ENCODE results near the gene CDC5L.

The CDC5L gene

DNA sequence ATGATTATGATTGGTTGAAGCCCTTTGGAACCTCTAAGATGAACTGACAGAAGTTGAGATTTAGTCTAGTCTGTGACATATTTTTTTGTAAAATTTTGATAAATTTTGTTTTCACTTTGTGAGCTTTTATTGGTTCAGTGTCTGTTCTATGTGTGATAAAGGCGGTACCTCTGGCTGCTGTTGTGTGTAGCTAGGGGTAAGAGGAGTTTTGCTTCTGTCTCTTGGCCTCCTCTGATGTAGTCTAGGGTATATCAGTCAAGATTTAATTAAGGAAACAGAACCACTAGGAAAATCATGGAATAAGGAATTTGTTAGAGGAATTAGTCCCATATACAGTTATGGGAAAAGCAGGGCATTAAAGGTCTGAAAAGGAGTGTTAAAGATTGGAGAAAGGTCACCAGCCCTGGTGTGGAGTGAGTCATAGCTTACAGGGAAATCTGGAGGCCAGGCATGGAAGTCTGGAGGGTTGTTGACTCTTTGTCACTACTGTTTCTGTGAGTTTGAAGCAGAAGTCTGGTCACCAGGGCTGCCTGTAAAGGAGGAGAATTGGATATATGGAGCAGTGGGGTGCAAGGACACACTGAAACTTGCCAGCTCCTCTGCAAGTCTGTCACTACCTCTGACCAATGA lies 28.5 kb downstream of the CDC5L start:
- H3K27ac ChIP-seq, result no peak overlapping the region
- DNase-seq (ENCODE audit: low spot score), result no peak
- CTCF ChIA-PET, result interaction anchor here (0.5 to 0.8 kb wide), 3 partner anchors 9 to 831 kb away, joined by 3 to 5 read pairs (median 4); no protein-coding TSS in a partner anchor
- POLR2A ChIA-PET (ENCODE audit: low non-redundant PET), result no interaction called here
- TF ChIP-seq, protein P1, sequence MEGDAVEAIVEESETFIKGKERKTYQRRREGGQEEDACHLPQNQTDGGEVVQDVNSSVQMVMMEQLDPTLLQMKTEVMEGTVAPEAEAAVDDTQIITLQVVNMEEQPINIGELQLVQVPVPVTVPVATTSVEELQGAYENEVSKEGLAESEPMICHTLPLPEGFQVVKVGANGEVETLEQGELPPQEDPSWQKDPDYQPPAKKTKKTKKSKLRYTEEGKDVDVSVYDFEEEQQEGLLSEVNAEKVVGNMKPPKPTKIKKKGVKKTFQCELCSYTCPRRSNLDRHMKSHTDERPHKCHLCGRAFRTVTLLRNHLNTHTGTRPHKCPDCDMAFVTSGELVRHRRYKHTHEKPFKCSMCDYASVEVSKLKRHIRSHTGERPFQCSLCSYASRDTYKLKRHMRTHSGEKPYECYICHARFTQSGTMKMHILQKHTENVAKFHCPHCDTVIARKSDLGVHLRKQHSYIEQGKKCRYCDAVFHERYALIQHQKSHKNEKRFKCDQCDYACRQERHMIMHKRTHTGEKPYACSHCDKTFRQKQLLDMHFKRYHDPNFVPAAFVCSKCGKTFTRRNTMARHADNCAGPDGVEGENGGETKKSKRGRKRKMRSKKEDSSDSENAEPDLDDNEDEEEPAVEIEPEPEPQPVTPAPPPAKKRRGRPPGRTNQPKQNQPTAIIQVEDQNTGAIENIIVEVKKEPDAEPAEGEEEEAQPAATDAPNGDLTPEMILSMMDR (conservative IDR thresholded peaks at IDR 0.05; ENCODE audit: low read depth), result no peak

DNA sequence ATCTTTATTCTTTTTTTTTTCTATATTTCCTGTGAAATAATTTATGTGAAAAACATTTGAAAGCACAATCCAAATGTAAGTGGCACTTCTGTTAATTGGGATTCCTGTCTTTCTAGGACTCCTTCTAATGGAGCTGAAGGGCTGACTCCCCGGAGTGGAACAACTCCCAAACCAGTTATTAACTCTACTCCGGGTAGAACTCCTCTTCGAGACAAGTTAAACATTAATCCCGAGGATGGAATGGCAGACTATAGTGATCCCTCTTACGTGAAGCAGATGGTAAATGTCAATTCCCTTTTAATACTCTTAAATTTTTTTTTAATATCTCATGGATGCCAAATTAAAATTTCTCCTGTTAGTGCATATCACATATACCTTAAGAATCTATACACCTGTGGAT lies 35.0 kb downstream of the CDC5L start:
- no peak for DNase-seq (ENCODE audit: low spot score)
- ChIA-PET POLR2A (ENCODE audit: low non-redundant PET) (no interaction called here), CTCF (interaction anchor here (0.5 to 0.7 kb wide), 2 partner anchors 10 to 14 kb away, joined by 3 read pairs; no protein-coding TSS in a partner anchor)
- H3K27ac ChIP-seq, result no peak overlapping the region
- TF ChIP-seq, protein P1 (conservative IDR thresholded peaks at IDR 0.05; ENCODE audit: low read depth), result no peak

DNA sequence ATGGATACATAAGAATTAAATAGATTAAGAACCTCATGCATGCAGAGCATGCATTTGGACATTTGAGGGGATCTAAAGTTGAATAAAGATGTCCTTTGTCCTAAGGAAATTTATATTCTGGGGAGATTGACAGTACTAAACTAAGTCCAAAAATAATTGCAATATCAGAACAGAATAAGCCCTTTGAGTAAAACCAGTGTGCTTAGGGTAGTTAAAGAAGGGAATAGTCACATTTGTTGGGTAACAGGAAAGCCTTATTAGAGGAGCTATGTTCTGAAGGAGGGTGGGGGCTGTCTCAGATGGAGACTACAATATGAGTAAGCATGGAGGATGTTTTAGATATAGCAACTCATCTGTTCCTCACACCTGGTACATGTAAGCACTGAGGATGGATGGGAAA lies 35.8 kb downstream of the CDC5L start:
- POLR2A ChIA-PET (ENCODE audit: low non-redundant PET), result no interaction called here
- TF ChIP-seq, protein P1 (conservative IDR thresholded peaks at IDR 0.05; ENCODE audit: low read depth), result no peak
- no peak for DNase-seq (ENCODE audit: low spot score)
- CTCF ChIA-PET, result no interaction called here
- H3K27ac ChIP-seq, result no peak overlapping the region

DNA sequence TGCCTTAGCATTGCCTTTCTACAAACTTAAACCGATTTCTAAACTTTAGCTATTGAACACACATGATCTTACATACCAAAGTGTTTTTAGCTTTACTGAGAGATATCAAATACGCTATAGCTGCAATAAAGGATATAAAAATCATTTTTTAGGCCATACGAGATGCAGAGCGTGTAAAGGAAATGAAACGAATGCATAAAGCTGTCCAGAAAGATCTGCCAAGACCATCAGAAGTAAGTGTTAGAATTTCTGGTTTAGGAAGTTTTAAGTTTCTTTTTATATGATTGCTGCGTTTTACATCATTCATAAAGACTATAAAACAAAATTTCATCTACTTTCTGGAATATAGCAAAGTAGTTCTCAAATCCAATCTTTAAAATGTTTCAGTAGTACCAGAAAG lies 38.4 kb downstream of the CDC5L start:
- POLR2A ChIA-PET (ENCODE audit: low non-redundant PET), result no interaction called here
- CTCF ChIA-PET, result interaction anchor here (0.6 kb wide), 1 partner anchor 16 kb away, joined by 5 read pairs; no protein-coding TSS in a partner anchor
- TF ChIP-seq, protein P1 (conservative IDR thresholded peaks at IDR 0.05; ENCODE audit: low read depth), result no peak
- no peak overlapping the region for H3K27ac ChIP-seq
- DNase-seq (ENCODE audit: low spot score), result no peak

DNA sequence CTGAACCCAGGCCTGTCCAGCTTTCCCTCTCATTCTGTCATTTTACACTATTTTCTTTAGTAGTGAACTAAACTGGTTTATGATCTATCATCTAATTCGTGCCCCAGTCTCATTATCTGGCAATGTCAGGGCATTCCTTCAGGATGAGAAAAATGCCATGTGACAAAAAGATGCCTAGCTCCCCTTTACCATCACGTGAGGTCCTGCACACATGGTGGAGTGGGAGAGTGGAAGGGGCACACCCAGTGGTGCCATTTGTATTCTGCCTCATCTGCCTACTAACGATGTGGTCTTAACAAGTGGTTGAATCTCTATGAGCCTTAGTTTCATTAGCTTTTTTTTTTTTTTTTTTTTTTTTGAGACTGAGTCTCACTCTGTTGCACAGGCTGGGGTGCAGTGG lies 41.2 kb downstream of the CDC5L start:
- DNase-seq (ENCODE audit: low spot score), result no peak
- ChIA-PET POLR2A (ENCODE audit: low non-redundant PET) (no interaction called here), CTCF (interaction anchor here (0.6 kb wide), 1 partner anchor 1502 kb away, joined by 3 read pairs; no protein-coding TSS in a partner anchor)
- H3K27ac ChIP-seq, result no peak overlapping the region
- TF ChIP-seq, protein P1 (conservative IDR thresholded peaks at IDR 0.05; ENCODE audit: low read depth), result no peak

DNA sequence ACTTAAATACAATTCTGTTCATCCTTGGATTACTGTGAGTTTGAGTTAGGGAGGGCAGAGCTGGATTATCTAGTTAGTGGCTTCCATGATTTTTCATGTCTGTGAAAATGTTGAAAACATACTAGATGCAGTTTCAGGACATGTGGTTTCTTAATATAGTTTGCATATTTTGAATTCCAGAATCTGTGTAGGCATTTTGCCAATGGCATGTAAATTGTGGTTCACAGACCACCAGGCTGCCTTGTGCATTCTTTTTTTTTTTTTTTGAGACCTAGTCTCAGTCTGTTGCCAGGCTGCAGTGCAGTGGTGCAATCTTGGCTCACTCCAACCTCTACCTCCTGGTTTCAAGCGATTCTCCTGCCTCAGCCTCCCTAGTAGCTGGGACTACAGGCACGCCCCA lies 42.8 kb downstream of the CDC5L start:
- ChIA-PET POLR2A (ENCODE audit: low non-redundant PET) (no interaction called here), CTCF (interaction anchor here (0.6 to 0.9 kb wide), 2 partner anchors 28 to 283 kb away, joined by 3 to 6 read pairs; no protein-coding TSS in a partner anchor)
- DNase-seq (ENCODE audit: low spot score), result no peak
- H3K27ac ChIP-seq, result no peak overlapping the region
- TF ChIP-seq, protein P1 (conservative IDR thresholded peaks at IDR 0.05; ENCODE audit: low read depth), result no peak

All from RWPE1 (cell line).